ENCODE data around the gene IGDCC3. TPM values are rescaled to one million over a fixed set of nuclear protein-coding genes. Genes with fewer than 3 reads are reported as not detected.

IGDCC3 gene
- total RNA-seq, 1 experiment from 2014 or later, result 0.32 TPM

DNA sequence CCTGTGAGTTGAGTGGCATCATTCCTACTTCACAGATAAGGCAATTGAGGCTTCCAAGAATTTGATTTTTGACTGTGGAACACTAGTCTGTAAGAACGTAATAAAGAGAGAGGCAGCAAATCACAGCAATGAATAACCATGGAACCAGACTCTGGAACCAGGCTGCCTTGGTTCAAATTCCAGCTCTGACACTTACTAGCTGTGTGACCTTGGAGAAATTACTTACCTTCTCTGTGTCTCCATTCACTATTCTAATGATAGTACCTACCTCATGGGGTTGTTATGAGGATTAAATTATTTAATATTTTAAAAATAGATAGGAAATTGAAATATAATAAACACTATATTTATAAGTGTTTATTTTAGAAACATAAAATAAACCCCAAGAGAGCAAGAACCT lies 12.6 kb upstream of the IGDCC3 start:
- Histone ChIP-seq H3K36me3 (ENCODE audit: insufficient read depth, low read length, poor library complexity, severe bottlenecking) (no peaks in the 10 kb centered on the region), H3K9me3 (ENCODE audit: low read depth, low read length, poor library complexity, severe bottlenecking) (no peaks in the 10 kb centered on the region), H3K4me3 (ENCODE audit: low read depth, low read length, poor library complexity, severe bottlenecking) (no peak overlapping the region), H3K27ac (ENCODE audit: low read depth, low read length, poor library complexity, severe bottlenecking) (no peak overlapping the region), H3K4me1 (ENCODE audit: insufficient read depth, low read length, poor library complexity, severe bottlenecking) (peaks cover under 1% of the 10 kb centered on the region), H3K27me3 (replicated peaks; ENCODE audit: insufficient read depth, low read depth, low read length, poor library complexity) (no peaks in the 10 kb centered on the region)
- CTCF ChIA-PET, result no interaction called here
- TF ChIP-seq, protein P1, sequence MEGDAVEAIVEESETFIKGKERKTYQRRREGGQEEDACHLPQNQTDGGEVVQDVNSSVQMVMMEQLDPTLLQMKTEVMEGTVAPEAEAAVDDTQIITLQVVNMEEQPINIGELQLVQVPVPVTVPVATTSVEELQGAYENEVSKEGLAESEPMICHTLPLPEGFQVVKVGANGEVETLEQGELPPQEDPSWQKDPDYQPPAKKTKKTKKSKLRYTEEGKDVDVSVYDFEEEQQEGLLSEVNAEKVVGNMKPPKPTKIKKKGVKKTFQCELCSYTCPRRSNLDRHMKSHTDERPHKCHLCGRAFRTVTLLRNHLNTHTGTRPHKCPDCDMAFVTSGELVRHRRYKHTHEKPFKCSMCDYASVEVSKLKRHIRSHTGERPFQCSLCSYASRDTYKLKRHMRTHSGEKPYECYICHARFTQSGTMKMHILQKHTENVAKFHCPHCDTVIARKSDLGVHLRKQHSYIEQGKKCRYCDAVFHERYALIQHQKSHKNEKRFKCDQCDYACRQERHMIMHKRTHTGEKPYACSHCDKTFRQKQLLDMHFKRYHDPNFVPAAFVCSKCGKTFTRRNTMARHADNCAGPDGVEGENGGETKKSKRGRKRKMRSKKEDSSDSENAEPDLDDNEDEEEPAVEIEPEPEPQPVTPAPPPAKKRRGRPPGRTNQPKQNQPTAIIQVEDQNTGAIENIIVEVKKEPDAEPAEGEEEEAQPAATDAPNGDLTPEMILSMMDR (conservative IDR thresholded peaks at IDR 0.05; ENCODE audit: low read depth, low read length), result no peak
- no peak for TF ChIP-seq EZH2 (IDR thresholded peaks at IDR 0.05; ENCODE audit: borderline replicate concordance, low read depth, low read length, poor library complexity, severe bottlenecking)
- no TSS peak for BruUV-seq (replicated peaks)
- intact Hi-C loops (cut with micrococcal nuclease; ENCODE audit: unreplicated experiment), result no loop called here
- DNase-seq (ENCODE audit: low spot score), result no peak
- POLR2A ChIA-PET (ENCODE audit: low non-redundant PET), result no interaction called here

DNA sequence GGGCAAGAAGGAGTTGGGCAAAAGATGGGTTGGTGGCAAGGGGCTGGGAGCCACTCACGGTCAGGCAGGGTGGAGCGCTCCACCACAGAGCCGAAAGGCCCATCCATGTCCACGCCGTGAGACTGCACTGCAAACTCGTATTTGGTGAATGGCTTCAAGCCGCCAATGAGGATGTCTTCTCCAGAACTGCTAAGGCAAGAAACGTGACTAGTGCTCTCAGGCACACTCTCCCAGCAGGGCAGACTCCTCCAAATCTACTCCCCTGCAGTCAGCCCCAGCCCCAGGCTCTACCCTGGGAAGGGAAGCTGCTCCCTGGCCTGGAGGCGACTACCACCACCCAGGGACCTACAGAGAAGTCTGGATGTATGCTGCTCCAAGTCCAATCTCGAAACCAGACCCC lies 11.4 kb upstream of the IGDCC3 start:
- no peaks in the 10 kb centered on the region for H3K36me3 ChIP-seq (ENCODE audit: insufficient read depth, low read length, poor library complexity, severe bottlenecking)
- no peak overlapping the region for H3K4me3 ChIP-seq (ENCODE audit: low read depth, low read length, poor library complexity, severe bottlenecking)
- BruUV-seq (replicated peaks), result no TSS peak
- H3K27ac ChIP-seq (ENCODE audit: low read depth, low read length, poor library complexity, severe bottlenecking), result no peak overlapping the region
- DNase-seq (ENCODE audit: low spot score), result no peak
- intact Hi-C loops (cut with micrococcal nuclease; ENCODE audit: unreplicated experiment), result loop anchor here (10.0 kb wide), 1 partner anchor 354 kb away; no protein-coding TSS in a partner anchor
- peaks cover 9% of the 10 kb centered on the region for H3K4me1 ChIP-seq (ENCODE audit: insufficient read depth, low read length, poor library complexity, severe bottlenecking)
- ChIA-PET POLR2A (ENCODE audit: low non-redundant PET) (no interaction called here), CTCF (no interaction called here)
- TF ChIP-seq, protein P1 (conservative IDR thresholded peaks at IDR 0.05; ENCODE audit: low read depth, low read length), result no peak
- TF ChIP-seq EZH2 (IDR thresholded peaks at IDR 0.05; ENCODE audit: borderline replicate concordance, low read depth, low read length, poor library complexity, severe bottlenecking), result no peak
- H3K9me3 ChIP-seq (ENCODE audit: low read depth, low read length, poor library complexity, severe bottlenecking), result no peaks in the 10 kb centered on the region
- H3K27me3 ChIP-seq (replicated peaks; ENCODE audit: insufficient read depth, low read depth, low read length, poor library complexity), result no peaks in the 10 kb centered on the region

DNA sequence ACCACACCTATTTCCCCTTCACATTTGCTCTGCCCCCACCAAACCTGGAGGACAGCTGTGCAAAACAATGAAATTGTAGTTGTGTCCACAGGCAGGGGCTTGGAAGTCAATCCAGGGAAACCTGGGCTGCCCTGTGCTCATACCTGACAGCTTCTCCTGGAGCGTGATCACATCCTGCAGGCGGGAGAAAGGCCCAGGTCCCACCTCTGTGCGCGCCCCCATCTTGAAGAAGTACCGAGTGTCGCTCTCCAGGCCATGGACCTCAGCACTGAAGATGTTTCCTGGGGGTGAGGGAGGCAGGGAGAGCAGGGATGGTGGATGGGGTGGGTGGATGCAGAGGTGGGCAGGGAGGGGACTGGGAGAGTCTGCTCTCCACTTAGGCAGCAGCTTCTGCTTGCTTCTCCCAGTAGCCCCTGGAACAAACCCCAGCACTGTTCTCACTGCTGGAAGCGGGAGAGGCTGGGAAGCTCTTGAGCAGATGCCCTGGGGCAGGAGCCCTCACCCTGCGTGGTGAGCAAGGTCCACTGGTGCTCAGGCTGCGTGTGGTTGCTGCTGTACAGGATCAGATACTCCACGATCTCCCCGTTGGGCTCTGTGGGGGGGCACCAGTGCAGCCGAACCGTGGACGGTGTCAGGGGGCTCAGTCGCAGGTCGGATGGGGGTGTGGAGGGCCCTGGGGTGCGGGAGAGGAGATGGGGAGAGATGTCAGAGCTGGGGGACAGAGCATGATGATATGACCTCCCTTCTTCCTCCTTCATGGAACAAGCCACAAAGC lies 10.7 kb upstream of the IGDCC3 start:
- H3K4me3 ChIP-seq (ENCODE audit: low read depth, low read length, poor library complexity, severe bottlenecking), result no peak overlapping the region
- POLR2A ChIA-PET (ENCODE audit: low non-redundant PET), result interaction anchor here (0.6 kb wide), 1 partner anchor 63 kb away, joined by 6 read pairs; no protein-coding TSS in a partner anchor
- DNase-seq (ENCODE audit: low spot score), result no peak

More for the DNA sequence above, 10.7 kb upstream of the IGDCC3 start:
- Histone ChIP-seq H3K27ac (ENCODE audit: low read depth, low read length, poor library complexity, severe bottlenecking) (no peak overlapping the region), H3K4me1 (ENCODE audit: insufficient read depth, low read length, poor library complexity, severe bottlenecking) (peaks cover 9% of the 10 kb centered on the region), H3K27me3 (replicated peaks; ENCODE audit: insufficient read depth, low read depth, low read length, poor library complexity) (no peaks in the 10 kb centered on the region), H3K9me3 (ENCODE audit: low read depth, low read length, poor library complexity, severe bottlenecking) (no peaks in the 10 kb centered on the region), H3K36me3 (ENCODE audit: insufficient read depth, low read length, poor library complexity, severe bottlenecking) (no peaks in the 10 kb centered on the region)
- TF ChIP-seq, protein P1 (conservative IDR thresholded peaks at IDR 0.05; ENCODE audit: low read depth, low read length), result no peak
- TF ChIP-seq EZH2 (IDR thresholded peaks at IDR 0.05; ENCODE audit: borderline replicate concordance, low read depth, low read length, poor library complexity, severe bottlenecking), result no peak
- intact Hi-C loops (cut with micrococcal nuclease; ENCODE audit: unreplicated experiment), result loop anchor here (10.0 kb wide), 1 partner anchor 354 kb away; no protein-coding TSS in a partner anchor
- BruUV-seq (replicated peaks), result no TSS peak
- CTCF ChIA-PET, result no interaction called here

Measured in A673 (cell line).